HG02970 (cell line): Measurements from ENCODE around the gene GMEB2.
"Not testable (repeated sequence)": the region's sequence is repeated elsewhere in the genome, so short reads cannot be mapped to it uniquely, and the experiment has no call there.

Source experiments
- ATAC-seq: cut with Tn5 transposase; IDR thresholded peaks from one replicate; pipeline ENCODE4 v1.9.1; 2021; ENCODE audit warnings: mild to moderate bottlenecking, moderate library complexity, moderate number of reproducible peaks; ENCODE audit not compliant: unreplicated experiment, low FRiP score

The GMEB2 gene

GRCh38 chr20:63564036-63564810, 62.7 kb downstream of the GMEB2 start:
- ATAC-seq, result no peak

- ATAC-seq, result no peak
Observed at GRCh38 chr20:63563225-63563935, 63.5 kb downstream of the GMEB2 start.

DNA sequence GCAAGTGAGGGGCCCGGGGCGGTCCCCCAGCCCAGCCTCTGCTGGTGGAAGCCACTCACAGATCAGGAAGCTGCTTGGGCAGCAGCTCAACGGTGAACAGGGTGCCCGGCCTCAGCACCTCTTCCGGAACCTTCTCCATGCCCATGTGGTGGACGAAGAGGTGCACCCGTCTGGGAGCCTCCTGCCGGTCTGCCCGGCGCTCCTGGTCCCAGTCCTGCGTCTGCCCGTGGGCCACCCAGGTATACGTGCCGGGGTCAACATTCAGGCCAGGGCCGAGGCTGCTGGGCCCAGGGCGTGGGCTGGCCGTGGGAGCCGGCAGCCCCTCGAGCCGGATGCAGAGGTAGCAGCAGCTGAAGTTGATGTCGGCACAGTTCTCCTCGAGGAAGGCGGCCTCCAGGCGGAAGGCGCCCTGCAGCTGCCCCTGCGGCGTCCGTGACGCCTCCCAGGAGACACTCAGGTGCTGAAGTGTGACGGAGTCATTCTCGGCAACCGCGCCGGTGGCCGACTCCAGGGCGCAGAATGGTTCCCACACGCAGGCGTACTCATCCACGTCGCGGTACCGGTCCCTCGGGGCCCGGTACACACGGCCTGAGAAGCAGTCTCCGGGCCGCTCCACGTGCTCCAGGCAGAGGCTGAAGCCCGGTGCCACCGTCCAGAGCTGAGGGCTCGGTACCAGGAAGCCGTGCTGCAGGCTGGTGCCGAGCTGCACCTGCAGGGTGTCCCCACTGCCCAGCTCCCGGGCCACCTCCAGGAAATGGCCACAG, 64.3 kb downstream of the GMEB2 start:
- no peak for ATAC-seq

- no peak for ATAC-seq
Observed at GRCh38 chr20:63561624-63562396, 65.1 kb downstream of the GMEB2 start.

DNA sequence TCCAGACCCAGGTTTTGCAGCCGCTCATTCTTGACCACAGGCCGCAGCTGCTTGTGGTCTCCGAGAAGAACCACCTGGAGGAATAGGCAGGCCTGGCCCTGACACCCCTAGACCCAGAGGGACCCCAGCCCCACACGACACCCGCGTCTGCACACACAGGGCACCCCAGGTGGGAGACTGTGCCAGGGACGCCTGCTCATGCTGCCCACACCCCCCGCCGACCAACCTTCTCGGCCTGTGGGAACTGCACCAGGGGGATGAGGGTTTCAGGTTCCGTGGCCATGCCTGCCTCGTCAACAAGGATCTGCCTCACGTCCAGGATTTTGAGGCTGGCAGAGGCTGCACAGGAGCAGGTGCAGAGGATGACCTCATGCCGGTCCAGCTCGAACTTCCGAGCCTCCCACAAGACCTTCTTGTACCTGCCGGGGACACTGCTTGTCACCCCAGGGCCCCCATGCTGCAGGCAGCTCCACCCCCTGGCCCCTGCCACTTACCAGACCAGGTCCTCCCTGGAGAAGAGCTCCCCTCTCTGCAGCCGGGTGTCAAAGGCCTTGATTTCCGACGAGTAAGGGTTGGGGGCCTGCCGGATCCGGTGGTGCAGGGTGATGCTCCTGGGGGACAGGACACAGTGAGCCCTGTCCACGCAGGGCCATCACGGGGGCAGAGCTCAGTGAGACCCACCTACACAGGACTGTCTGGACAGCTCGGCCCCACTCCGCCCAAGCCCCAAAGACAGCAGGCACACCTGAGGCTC, 65.9 kb downstream of the GMEB2 start:
- no peak for ATAC-seq

GRCh38 chr20:63560333-63560805, 66.5 kb downstream of the GMEB2 start:
- ATAC-seq, result no peak

GRCh38 chr20:63559485-63560332, 67.2 kb downstream of the GMEB2 start:
- not testable (repeated sequence) for ATAC-seq

GRCh38 chr20:63558804-63559484, 68.0 kb downstream of the GMEB2 start:
- no peak for ATAC-seq

DNA sequence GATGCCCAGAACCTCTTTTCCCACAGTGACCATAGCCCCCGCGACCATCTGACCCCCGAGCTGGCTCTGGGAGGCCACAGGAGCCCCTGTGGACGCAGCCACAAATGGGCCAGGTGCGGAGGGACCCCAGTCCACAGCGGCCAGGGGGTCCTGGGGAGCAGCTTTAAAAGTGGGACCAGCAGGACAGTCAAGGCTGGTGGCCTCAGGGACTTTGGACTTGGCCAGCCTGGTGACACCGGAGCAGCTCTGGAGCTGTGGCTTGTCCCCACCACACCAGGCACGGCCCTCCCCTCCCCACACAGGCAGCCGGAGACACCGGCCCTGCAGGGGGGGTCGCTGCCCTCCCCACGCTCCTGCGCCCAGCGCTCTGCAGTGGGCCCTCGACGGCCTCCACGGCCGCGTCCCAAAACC, 69.4 kb downstream of the GMEB2 start:
- no peak for ATAC-seq

DNA sequence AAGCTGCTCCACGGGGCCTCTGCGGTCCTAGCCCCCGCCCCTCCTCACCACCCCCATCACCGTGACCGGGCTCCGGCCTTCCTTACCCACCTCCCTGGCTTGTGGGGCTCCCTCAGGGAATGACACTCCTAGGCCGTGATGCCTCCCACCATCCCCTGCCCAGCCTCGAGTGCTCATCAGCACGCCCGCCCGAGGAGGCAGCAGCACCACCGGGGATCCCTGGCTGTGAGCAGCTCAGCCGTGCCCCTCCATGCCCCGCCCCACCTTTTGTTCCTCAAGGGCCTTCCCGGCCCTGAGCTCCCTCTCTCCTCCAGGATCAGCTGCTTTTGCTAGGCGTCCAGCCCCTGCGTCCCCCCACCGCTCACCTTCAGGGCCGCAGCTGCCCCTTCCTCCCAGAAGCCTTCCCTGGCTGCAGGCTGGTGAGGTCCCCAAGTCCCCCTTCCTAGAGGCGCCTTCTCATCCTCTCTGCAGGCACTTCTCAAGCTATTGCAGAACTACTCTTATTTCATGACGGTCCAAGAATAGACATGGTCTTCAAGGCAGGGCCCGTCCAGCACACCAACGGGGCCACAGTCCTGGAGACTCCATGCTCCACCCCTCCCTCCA, 69.9 kb downstream of the GMEB2 start:
- ATAC-seq, result no peak

DNA sequence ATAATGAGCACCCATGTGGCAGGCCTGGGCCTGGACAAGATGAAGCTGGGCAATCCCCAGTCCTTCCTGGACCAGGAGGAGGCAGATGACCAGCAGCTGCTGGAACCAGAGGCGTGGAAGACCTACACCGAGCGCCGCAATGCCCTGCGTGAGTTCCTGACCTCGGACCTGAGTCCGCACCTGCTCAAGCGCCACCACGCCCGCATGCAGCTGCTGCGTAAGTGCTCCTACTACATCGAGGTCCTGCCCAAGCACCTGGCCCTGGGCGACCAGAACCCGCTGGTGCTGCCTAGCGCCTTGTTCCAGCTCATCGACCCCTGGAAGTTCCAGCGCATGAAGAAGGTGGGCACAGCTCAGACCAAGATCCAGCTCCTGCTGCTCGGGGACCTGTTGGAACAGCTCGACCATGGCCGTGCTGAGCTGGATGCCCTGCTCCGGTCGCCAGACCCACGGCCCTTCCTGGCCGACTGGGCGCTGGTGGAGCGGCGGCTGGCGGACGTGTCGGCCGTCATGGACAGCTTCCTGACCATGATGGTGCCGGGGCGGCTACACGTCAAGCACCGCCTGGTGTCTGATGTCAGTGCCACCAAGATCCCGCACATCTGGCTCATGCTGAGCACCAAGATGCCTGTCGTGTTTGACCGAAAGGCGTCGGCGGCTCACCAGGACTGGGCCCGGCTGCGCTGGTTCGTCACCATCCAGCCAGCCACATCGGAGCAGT, 71.1 kb downstream of the GMEB2 start:
- no peak for ATAC-seq

DNA sequence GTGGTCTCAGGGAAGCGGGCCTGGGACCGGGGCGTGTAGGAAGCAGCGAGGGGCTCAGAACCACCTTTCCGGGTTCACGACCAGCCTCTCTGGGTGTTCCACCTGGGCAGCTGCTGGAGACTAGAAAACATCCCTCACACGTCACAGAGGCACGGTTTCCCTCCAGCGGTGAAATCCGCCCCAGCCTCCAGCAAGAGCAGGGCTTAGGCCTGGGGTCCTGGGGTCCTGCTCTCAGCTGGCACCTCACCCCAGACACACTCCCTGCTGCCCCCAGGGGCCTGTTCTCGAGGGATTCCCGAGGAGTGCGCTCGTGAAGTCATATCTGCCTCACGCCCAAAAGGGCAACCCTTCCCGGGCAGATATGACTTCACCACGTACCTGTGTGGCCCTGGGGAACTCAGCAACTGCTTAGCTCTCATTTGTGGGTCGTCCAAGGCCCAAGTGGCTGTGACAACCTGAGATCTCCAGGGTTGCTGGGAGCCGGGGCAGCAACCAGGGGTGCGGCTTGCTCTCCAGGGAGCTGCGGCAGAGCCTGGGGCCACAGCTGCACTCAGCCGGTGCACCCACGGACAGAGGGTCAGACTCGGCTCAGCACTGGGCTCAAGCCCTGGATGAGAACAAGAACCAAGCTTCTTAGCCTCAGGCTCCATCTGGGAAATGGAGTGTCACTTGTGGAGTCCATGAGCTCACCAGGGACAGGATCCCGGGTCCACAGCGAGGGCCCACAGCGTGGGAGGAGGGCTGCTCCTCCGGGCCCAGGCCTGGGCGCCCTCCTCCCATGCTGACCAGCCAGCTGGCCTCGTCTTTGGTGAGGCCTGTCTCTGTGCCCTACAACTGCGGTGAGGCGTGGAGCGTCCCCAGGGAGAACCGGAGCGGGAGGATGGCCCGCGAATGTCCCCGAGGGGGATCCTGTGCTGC, 72.3 kb downstream of the GMEB2 start:
- ATAC-seq, result no peak

GRCh38 chr20:63553933-63554290, 73.0 kb downstream of the GMEB2 start, which contains the start of gene FNDC11:
Gene FNDC11 (plus strand): TSS chr20:63554159. CDS start chr20:63555664, 1,505 bp downstream.
- ATAC-seq, result peak; percentile 14

DNA sequence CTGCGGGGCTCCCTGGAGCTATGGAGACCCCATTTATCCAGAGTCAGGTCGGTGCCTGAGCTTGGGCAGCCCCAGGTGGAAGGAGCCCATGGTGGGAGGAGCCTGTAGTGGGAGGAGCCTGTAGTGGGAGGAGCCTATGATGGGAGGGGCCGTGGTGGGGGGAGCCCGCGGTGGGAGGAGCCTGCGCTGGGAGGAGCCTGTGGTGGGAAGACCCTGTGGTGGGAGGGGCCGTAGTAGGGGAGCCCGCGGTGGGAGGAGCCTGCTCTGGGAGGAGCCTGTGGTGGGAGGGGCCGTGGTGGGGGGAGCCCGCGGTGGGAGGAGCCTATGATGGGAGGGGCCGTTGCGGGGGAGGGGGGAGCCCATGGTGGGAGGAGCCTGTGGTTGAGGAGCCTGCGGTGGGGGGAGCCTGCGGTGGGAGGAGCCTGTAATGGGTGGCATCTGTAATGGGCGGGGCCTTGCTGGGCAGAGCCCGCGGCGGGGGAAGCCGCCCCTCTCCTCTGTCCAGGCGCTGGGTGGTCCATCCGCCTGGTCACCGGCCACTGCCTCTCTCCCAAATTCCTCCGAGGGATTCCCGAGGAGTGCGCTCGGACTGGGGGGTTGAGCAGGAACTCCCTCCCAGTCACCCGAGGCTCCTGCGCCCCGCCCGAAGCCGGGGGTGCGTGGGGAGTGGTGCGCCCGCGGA, 73.5 kb downstream of the GMEB2 start:
- ATAC-seq, result peak; percentile 49

DNA sequence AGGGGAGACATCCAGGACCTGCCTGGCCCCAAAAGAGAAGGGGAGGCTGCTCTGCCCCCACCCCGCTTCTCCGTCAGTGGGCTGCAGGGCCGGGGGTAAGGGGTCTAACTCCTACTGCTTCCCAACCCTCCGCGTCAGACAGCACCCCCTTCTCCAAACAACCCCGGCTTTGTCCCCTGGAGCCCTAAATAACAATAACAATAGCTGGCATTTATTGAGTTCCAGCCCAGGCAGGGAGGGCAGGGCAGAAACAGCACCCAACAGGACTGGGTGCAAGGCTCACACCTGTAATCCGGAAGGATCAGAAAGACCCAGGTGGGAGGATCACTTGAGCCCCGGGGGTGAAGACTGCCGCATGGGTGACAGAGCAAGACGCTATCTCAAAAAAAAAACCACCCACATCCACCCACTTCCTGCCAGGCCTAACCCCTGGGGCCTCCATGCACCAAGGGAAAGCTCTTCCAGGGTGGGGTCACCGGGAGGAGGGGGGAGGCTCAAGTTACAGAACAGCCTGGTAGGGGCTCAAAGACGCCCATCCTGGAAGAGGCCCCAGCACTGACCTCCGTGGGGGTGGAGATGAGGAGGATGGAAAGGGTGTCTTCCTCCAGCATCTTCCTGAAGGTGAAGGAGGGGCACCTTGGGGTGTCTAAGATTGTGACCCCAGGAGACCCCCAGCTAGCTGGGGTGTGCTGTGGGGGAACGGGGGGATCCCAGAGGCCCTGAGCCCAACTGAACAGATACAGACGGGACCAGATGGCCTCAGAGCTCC, 74.2 kb downstream of the GMEB2 start:
- ATAC-seq, result peak; percentile 31
